Smooth muscle cell (in vitro differentiated cells): Measurements from ENCODE around the gene REXO2. TPM values are rescaled to one million over a fixed set of nuclear protein-coding genes. Genes with fewer than 3 reads are reported as not detected.
A peak's percentile ranks its signal among the peaks of the same experiment; 100 is the strongest.

Experiments
- DNase-seq: peaks from one replicate; lab custom pipeline; 2025; ENCODE audit not compliant: unreplicated experiment; lab: John Stamatoyannopoulos, UW
- H2AFZ ChIP-seq: fragments of 200-600 bp; sonication (generic); 2 replicates; pipeline ENCODE4 v1.6.0; 2016; ENCODE audit warnings: antibody characterized with exemption, low read depth, mild to moderate bottlenecking
- H3F3A ChIP-seq: fragments of 200-600 bp; sonication (generic); 2 replicates; pipeline ENCODE4 v1.6.0; 2017; ENCODE audit warnings: antibody characterized with exemption, low read depth
- H3K27ac ChIP-seq: fragments of 200-600 bp; sonication (generic); 2 replicates; pipeline ENCODE4 v1.5.1; 2016; ENCODE audit warnings: low read depth, mild to moderate bottlenecking
- H3K27me3 ChIP-seq: fragments of 200-600 bp; sonication (generic); 2 replicates; pipeline ENCODE4 v1.6.1; 2016; ENCODE audit warnings: low read depth, mild to moderate bottlenecking
- H3K36me3 ChIP-seq: fragments of 200-600 bp; sonication (generic); 2 replicates; pipeline ENCODE4 v1.5.1; 2016; ENCODE audit warnings: low read depth
- H3K4me1 ChIP-seq: fragments of 200-600 bp; sonication (generic); 2 replicates; pipeline ENCODE4 v1.5.1; 2016; ENCODE audit warnings: low read depth
- H3K4me2 ChIP-seq: fragments of 200-600 bp; sonication (generic); 2 replicates; pipeline ENCODE4 v1.6.0; 2016; ENCODE audit warnings: mild to moderate bottlenecking
- H3K4me3 ChIP-seq: fragments of 200-600 bp; sonication (generic); 2 replicates; pipeline ENCODE4 v1.5.1; 2016; ENCODE audit warnings: mild to moderate bottlenecking
- H3K79me2 ChIP-seq: fragments of 200-600 bp; sonication (generic); 2 replicates; pipeline ENCODE4 v1.6.0; 2016; ENCODE audit warnings: low read depth, mild to moderate bottlenecking
- H3K9ac ChIP-seq: fragments of 200-600 bp; sonication (generic); 2 replicates; pipeline ENCODE4 v1.6.0; 2016; ENCODE audit warnings: low read depth
- H3K9me3 ChIP-seq: fragments of 200-600 bp; sonication (generic); replicated peaks from 2 replicates; pipeline ENCODE4 v1.5.1; 2016; ENCODE audit warnings: low read depth
- H4K20me1 ChIP-seq: fragments of 200-600 bp; sonication (generic); 2 replicates; pipeline ENCODE4 v1.6.0; 2016; ENCODE audit warnings: low read depth
- CTCF ChIP-seq: fragments of 200-600 bp; sonication (generic); IDR thresholded peaks from 2 replicates; pipeline ENCODE4 v1.5.1; 2017; ENCODE audit warnings: borderline replicate concordance, mild to moderate bottlenecking, antibody characterized with exemption; ENCODE audit not compliant: insufficient read depth, poor library complexity, severe bottlenecking
- WGBS: methylation state at CpG from one replicate; pipeline ENCODE4 v1.1.7; 2016; ENCODE audit warnings: low lambda C conversion rate; 5-methylcytosine and 5-hydroxymethylcytosine counted together
- polyA plus RNA-seq: library from polyadenylated mRNA; unstranded; fragments of >200 nt; fragmentation: Nextera tagmentation; extraction: Ambion mirVana; gene quantifications from 2 replicates; pipeline ENCODE4 v1.2.1, GENCODE V29; 2016
- total RNA-seq: library from RNA; depleted of rRNA; stranded (reverse); fragments of >200 nt; gene quantifications from 2 replicates; pipeline ENCODE4 v1.2.3, GENCODE V29; 2014

The REXO2 gene
- total and polyA plus RNA-seq, 2 experiments from 2014 or later = 164 to 179 TPM

GRCh38 chr11:114438303-114438702 is 964 bp upstream of the REXO2 start:
- H3K9me3 ChIP-seq = no peaks in the 10 kb centered on the region
- peak overlapping the region; percentile 84 for H3K4me2 ChIP-seq
- peak overlapping the region; percentile 93 for H3K9ac ChIP-seq
- H3K4me1 ChIP-seq = peaks cover 20% of the 10 kb centered on the region
- H4K20me1 ChIP-seq = peaks cover 26% of the 10 kb centered on the region
- no peak for DNase-seq
- H2AFZ ChIP-seq = no peak overlapping the region
- no peaks in the 10 kb centered on the region for H3K36me3 ChIP-seq
- H3F3A ChIP-seq = no peaks in the 10 kb centered on the region
- H3K79me2 ChIP-seq = peaks cover 28% of the 10 kb centered on the region
- no peak for TF ChIP-seq CTCF
- peak overlapping the region; percentile 87 for H3K4me3 ChIP-seq
- 31% methylated on average over 6 of the region's 6 CpGs for WGBS
- H3K27me3 ChIP-seq = no peaks in the 10 kb centered on the region
- peak overlapping the region; percentile 87 for H3K27ac ChIP-seq

GRCh38 chr11:114440121-114440860 is 1.0 kb downstream of the REXO2 start:
- Histone ChIP-seq H3K9ac (peak overlapping the region; percentile 93), H3K27me3 (no peaks in the 10 kb centered on the region), H3K9me3 (no peaks in the 10 kb centered on the region), H4K20me1 (peaks cover 46% of the 10 kb centered on the region), H2AFZ (peak overlapping the region; percentile 23), H3K4me2 (peak overlapping the region; percentile 84), H3F3A (no peaks in the 10 kb centered on the region), H3K4me1 (peaks cover 20% of the 10 kb centered on the region), H3K79me2 (peaks cover 48% of the 10 kb centered on the region), H3K36me3 (no peaks in the 10 kb centered on the region), H3K4me3 (peak overlapping the region; percentile 87), H3K27ac (peak overlapping the region; percentile 87)
- WGBS = under 1% methylated on average over 10 of the region's 10 CpGs
- no peak for DNase-seq
- TF ChIP-seq CTCF = no peak

DNA sequence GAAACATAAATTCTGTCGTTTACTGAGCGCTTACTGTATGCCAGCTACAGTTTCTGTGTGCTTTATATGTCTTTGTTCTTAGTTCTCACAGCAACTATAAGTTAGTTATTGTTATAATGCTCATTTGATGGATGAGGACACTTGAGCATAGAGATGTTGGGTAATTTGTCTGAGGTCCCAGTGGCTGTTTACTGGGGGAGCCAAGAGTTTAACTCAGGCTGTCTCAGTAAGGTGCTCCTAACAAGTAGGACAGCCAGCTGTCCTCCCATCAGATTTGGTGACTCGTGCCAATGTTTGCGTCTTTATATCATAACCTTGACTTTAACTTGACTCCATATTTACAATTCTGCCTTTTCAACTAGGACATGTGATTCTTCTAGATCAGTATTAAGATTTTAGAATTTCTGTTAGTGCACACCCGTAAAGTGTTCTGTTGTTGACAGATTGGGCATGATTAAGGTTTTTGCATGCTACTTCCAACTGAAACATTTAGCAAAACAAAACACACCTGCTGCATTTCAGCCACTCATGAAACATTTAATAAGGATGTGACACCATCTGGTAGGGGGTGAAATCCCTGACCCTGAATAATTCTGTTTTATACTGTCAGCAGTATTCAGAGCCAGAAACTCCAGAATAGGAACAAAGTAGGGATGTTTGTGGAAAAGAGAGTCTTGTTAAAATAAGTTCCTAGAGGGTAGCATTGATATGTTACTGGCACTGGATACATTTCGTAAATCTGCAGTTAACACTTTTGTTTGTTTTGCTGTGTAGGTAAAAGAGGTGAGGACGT is 1.9 kb downstream of the REXO2 start:
- no peaks in the 10 kb centered on the region for H3K36me3 ChIP-seq
- H3K4me3 ChIP-seq = peak overlapping the region; percentile 87
- peak overlapping the region; percentile 84 for H3K4me2 ChIP-seq
- peak overlapping the region; percentile 87 for H3K27ac ChIP-seq
- H3K9me3 ChIP-seq = no peaks in the 10 kb centered on the region
- H2AFZ ChIP-seq = no peak overlapping the region
- no peak overlapping the region for H3K9ac ChIP-seq
- peaks cover 20% of the 10 kb centered on the region for H3K4me1 ChIP-seq
- H3K27me3 ChIP-seq = no peaks in the 10 kb centered on the region
- no peak for DNase-seq
- H4K20me1 ChIP-seq = peaks cover 55% of the 10 kb centered on the region
- H3K79me2 ChIP-seq = peaks cover 56% of the 10 kb centered on the region
- no peaks in the 10 kb centered on the region for H3F3A ChIP-seq
- TF ChIP-seq CTCF = no peak
- 69% methylated on average over 7 of the region's 7 CpGs for WGBS
